GM18870 (cell line): ENCODE measurements around the gene BIRC3.
"Not testable (repeated sequence)": the region's sequence is repeated elsewhere in the genome, so short reads cannot be mapped to it uniquely, and the experiment has no call there.

ENCODE experiments used
- ATAC-seq: cut with Tn5 transposase; IDR thresholded peaks from one replicate; pipeline ENCODE4 v1.9.1; 2021; ENCODE audit warnings: moderate library complexity; ENCODE audit not compliant: unreplicated experiment

BIRC3 gene

GRCh38 chr11:102322560-102322959 lies 5.3 kb downstream of the BIRC3 start:
- ATAC-seq: no peak

DNA sequence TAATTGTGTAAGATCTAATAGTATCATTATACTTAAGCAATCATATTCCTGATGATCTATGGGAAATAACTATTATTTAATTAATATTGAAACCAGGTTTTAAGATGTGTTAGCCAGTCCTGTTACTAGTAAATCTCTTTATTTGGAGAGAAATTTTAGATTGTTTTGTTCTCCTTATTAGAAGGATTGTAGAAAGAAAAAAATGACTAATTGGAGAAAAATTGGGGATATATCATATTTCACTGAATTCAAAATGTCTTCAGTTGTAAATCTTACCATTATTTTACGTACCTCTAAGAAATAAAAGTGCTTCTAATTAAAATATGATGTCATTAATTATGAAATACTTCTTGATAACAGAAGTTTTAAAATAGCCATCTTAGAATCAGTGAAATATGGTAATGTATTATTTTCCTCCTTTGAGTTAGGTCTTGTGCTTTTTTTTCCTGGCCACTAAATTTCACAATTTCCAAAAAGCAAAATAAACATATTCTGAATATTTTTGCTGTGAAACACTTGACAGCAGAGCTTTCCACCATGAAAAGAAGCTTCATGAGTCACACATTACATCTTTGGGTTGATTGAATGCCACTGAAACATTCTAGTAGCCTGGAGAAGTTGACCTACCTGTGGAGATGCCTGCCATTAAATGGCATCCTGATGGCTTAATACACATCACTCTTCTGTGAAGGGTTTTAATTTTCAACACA lies 6.4 kb downstream of the BIRC3 start:
- ATAC-seq: no peak

GRCh38 chr11:102325088-102325487 lies 7.8 kb downstream of the BIRC3 start:
- ATAC-seq: no peak

DNA sequence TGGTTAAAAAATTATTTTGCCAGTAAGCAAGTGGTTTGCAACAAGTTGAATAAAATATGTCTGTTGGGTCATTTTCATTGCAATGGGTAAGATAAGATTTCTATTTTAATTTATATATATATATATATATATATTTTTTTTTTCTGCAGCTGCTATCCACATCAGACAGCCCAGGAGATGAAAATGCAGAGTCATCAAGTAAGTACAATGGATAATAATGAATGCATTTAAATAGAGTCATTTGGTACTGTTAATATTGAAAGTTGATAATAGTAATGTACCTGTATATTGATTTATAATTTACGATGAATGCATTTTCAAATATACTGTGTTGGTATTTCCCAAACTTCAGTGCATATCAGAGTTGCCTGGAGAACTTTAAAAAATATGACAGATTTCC lies 11.5 kb downstream of the BIRC3 start:
- no peak for ATAC-seq

DNA sequence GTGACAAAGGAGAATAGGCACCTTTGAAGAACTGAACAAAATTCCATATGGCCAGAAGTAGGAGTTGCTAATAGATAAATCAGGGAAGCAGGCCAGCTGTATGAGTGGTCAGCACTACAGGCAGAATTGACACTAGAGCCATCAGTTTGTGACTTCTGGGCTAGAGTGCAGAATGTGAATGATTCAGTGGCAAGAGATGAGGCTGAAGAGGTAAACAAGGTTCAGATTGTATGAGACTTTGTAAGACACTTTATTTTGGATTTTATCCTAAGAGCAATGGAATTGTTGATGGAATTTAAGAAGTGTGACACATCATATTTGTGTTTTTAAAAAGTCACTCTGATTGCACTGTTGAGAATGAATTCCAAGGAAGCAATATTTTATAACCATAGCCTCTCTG lies 12.9 kb downstream of the BIRC3 start:
- no peak for ATAC-seq

GRCh38 chr11:102331341-102331740 lies 14.1 kb downstream of the BIRC3 start:
- ATAC-seq: no peak

- no peak for ATAC-seq
Observed at GRCh38 chr11:102332611-102332994, 15.3 kb downstream of the BIRC3 start.

GRCh38 chr11:102338479-102339010 lies 21.3 kb downstream of the BIRC3 start:
- ATAC-seq: no peak

DNA sequence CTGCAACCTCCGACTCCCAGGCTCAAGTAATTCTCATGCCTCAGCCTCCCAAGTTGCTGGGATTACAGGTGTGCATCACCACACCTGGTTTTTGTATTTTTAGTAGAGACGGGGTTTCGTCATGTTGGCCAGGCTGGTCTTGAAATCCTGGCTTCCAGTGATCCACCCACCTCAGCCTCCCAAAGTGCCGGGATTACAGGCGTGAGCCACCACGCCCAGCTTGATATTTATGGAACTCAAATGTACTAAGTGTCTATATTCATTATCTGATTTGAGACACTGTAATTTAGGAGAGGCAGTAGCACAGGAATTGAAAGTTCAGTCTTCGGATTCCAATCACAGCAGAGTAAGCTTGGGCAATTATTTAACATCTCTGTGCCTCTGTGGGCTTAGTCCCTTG lies 24.0 kb downstream of the BIRC3 start:
- ATAC-seq: not testable (repeated sequence)

DNA sequence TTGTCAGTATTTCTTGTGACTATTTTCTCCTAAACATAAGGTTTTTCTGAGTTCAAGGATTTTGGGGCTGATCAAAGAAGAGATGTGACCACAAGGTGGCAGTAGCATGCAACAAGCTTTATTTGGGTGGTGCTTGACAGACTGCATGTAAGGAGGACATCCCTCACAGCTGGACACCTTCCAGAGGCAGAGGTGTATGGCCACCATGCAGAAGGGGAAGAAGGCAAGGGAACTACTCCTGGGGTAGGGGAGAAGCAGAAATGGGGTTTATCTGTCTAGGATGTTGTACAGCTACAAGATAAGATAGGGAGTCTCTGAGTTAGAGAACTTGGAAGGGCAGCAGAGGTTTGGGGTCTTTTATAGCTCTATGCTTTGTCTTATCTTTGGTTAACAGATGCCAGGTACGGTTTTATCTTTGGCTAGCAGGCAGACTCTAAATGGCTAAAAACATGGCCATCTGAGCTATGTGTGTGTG lies 24.6 kb downstream of the BIRC3 start:
- ATAC-seq: peak; percentile 33

- ATAC-seq: no peak
Observed at GRCh38 chr11:102343809-102344208, 26.5 kb downstream of the BIRC3 start.

DNA sequence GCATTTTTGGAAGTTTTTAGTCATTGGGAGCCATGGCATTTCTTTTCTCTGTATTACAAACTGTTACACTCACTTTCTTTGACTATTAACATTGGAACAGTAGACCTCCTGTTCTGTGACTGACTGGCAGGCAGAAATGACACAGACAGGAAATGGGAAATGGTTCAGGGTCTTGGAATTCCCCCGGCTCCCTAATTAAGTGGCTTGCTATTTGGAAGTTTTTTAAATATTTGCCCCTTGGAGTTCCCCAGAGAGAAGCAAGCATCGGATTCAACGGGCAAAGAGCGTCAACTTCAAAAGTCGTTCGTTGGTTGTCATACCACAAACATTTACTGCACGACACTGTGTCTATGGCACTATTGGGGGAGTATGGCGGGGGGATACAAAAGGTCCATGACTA lies 28.6 kb downstream of the BIRC3 start:
- ATAC-seq: peak; percentile 37

- no peak for ATAC-seq
Observed at GRCh38 chr11:102346456-102346747, 29.1 kb downstream of the BIRC3 start.

DNA sequence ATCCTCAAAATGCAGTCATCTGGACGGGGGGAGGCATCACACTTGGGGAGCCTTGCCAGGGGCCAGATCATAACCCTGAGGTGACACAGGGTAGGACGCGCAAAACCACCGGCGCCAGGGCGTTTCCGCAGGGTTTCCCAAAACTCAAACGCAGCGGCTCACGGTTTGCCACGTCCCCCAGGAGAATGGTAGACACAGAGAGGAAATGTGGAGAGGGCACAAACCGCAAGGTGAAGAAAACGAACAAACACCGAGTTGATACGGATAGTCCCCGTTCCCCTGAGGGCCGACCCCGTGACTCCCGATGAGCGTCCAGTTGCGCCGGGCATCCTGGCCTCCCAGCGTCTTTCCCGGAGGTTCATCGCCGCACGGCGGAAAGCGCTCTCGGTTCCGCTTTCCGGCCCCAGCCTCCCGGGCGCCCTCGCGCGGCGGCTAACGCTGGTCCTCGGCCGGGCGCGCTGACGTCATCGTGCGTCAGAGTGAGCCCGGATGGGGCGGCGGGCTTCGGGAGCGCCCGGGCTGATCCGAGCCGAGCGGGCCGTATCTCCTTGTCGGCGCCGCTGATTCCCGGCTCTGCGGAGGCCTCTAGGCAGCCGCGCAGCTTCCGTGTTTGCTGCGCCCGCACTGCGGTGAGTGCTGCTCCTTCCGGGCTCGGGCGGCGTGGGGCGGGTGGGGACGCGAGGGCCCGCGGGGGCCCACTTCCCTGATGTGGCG lies 29.6 kb downstream of the BIRC3 start, which contains the start of gene BIRC2:
Gene BIRC2, plus strand, starts transcription at position 467 of the 714 bp plus-strand sequence. CDS start 2,641 bp downstream, outside the sequence.
- ATAC-seq: peak; percentile 50

DNA sequence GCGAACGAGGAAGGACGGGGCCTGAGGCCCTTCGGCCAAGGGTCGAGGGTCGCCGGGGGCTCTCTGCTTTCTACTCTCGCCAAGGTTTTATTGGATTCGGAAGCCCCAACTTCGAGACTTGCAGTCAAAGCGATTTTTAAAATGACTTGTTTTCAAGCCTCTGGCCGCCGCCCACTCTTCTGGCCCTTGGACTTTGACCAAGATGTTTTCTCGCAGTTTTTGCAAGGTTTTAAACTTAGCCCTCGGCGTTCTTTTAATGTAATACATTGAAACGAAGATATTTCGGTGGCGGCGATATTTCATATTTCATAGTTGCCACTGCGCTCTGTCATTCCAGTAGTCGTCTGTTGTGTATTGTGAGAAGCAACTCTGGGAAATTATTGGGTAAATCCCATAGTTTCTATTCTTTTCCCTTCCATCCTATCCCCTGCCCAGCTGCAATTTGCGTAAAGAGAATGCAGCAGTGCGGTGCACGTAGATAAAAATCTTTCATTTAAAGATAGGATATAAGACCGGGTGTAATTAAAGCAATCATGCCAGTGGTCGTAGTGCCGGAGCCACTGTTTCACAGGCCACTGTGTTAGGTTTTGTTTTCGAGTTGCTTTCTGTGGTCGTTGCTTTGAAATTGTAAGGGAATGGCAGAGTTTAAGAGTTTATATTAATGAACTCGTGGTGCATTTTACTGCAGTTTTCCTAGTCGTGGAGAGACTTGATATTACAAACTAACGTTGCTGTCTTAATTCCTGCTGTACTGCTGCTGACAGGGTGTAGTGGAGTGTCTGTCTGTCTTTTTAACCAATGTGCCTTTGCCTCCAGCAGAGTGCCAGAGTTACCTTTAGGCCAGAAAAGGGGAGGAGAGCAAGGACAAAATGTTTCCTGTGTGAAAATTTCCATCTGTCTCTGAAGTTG lies 30.4 kb downstream of the BIRC3 start:
- peak; percentile 22 for ATAC-seq

DNA sequence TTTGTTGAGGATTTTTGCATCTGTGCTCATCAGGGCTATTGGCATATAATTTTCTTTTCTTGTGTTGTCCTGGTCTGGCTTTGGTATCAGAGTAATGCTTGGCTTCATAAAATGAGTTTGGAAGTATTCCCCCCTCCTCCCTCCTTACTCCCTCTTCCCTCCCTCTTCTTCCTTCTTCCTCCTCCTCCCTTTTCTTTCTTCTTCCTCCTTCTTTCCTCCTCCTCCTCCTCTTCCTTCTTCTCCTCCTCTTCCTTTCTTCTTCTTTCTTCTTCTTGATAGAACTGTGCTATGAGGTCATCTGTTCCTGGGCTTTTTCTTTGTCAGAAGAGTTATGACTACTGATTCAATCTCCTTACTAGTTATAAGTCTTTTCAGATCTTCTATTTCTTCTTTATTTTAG lies 39.8 kb downstream of the BIRC3 start:
- ATAC-seq: no peak

DNA sequence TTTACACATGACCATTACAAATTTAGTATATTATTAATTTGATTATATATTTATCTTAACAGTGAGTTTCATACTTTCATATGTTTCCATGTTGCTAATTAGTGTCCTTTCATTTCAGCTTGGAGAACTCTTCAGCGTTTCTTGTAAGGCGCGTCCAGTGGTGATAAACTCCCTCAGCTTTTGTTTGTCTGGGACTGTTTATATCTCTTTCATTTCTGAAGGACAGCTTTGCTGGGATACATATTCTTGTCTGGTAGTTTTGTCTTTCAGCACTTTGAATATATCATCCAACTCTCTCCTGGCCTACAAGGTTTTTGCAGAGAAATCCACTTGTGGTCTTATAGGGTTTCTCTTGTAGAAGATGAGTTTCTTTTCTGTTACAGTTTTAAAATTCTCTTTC lies 42.1 kb downstream of the BIRC3 start:
- no peak for ATAC-seq

GRCh38 chr11:102360681-102361080 lies 43.4 kb downstream of the BIRC3 start:
- no peak for ATAC-seq

DNA sequence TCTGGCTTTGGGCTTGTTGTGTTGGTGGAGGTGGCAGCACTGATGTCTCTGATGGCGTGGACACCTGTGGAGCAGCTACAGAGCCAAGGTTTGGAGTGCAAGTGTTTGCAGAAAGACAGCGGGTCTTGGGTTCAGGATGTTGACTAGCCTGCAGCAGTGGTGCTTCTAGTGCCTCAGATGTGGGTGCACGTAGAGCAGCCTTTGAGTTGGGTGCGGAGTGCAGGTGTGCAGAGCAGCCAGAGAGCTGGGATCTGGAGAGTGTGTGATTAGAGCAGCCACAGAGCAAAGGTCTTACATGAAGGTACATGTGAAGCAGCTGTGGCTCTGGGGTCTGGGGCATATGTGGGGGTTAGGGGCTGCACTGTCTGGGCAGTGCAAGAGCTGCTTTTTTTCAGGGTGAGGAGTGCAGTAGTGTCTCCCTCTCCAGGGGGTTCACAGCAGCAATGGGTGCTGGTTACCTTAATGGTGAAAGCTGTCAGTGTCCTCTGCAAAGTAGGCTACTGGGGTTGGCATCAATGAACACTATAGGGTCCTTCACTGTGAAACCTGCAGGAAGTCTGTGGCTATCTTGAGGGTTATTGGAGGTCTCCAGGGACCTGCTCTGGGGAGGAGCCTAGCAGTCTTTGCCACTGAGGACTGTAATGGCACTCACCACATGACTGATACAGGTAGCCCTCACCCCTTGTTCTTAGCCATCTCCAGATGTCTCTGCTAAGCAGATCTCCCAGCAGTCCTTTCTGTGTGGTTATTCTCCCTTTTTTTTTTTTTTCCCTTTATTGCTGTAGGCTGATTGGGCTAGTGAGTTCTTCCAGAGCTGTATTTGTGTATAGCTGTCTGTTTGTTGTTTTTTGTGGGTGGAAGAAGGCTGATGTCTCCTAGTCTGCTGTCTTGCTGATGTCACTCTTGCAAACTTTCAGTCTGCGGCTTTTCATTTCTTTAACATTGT lies 44.1 kb downstream of the BIRC3 start:
- peak; percentile 83 for ATAC-seq

DNA sequence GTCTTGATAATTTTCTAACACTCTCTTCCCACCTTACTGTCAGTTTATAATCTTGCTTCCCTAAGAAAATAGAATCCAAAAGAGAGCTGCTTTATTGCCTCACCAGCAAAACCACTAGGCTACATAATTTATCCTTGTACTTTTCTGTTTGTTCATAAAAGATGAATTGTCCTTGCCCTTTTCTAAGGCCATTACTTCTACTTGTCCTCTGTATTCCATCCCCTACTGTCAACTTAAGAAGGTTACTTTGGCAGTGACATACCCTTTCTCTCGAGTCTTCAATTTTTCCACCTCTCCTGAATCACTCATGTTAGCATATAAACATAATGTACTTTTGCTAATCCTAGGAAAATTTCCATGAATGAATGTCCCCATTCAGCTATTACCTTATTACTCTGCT lies 47.7 kb downstream of the BIRC3 start:
- no peak for ATAC-seq
